D341Med (cell line): ENCODE data around the gene PVALB.
A peak's percentile ranks its signal among the peaks of the same experiment; 100 is the strongest.

ENCODE experiments used
- DNase-seq: peaks from one replicate; pipeline ENCODE4 v3.0.0; 2012; ENCODE audit warnings: low spot score

PVALB gene, protein sequence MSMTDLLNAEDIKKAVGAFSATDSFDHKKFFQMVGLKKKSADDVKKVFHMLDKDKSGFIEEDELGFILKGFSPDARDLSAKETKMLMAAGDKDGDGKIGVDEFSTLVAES

DNA sequence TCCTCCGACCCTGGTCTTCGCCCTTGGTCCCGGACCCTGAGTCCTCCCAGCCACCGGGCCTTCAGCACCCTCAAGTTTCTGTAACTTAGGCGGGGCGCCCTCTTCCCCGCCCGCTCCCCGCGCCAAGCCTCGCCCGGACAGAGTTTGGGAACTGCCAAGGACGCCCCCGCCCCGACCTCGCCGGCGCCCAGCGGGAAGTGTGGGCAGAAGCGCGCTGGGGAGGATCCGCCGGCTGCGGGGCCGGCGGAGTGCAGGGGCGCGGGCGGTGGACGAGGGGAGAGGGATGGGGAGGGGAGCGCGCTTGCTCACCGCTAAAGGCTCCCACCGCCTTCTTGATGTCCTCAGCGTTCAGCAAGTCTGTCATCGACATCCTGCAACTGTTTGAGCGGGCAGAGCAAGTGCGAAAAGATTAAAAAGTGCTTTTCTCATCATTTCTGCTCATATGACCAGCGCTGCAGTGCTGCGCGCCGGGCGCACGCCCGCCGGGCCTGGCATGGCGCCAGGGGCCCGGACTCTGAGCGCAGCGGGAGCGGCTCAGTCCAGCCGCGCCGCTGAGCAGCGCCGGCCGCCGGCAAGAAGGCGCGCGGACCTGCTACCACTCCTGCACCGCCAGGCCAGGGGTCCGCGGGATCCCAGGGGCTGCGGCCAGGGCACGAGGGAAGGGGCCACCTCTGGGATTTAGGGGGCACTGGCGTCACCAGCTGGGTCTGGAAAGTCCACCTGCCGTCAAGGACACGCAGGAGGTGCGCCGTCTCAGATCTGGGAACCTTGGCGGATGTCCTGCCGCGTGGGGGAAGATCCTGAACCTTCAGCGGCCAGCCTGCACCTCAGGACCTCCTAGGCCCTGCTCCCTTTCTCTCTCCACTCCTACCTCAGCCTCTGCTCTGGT lies at the start of gene PVALB:
Gene PVALB (minus strand): TSS at position 400 of the 889 bp plus-strand sequence. CDS start 30 bp downstream, at position 370.
- peak; percentile 65 for DNase-seq

DNA sequence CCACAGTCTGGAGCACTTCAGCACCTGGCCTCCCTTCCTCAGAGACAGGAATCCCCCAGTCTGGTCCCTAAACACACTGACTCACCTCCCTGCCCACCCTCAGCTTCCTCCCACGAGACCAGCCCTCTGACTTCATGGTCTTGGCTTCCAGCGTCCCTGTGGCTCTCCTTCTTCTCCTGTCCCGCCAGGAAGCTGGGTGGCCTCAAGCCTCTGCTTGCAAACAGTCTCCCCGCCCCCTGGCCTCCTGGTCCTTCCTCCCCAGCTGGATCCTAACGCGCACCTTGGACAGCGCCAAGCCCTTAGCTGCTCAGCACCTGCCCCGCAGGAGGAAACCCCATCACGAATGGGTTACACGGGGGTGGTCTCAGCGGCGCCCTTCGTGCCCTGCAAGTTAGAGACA lies 48.5 kb upstream of the PVALB start:
- no peak for DNase-seq

- no peak for DNase-seq
These were observed 47.8 kb upstream of the PVALB start for GRCh38 chr22:36864454-36865215.

GRCh38 chr22:36863979-36864378 lies 47.1 kb upstream of the PVALB start:
- DNase-seq = no peak

GRCh38 chr22:36863281-36863680 lies 46.4 kb upstream of the PVALB start:
- DNase-seq = no peak

GRCh38 chr22:36862251-36863242 lies 45.7 kb upstream of the PVALB start:
- DNase-seq = no peak

DNA sequence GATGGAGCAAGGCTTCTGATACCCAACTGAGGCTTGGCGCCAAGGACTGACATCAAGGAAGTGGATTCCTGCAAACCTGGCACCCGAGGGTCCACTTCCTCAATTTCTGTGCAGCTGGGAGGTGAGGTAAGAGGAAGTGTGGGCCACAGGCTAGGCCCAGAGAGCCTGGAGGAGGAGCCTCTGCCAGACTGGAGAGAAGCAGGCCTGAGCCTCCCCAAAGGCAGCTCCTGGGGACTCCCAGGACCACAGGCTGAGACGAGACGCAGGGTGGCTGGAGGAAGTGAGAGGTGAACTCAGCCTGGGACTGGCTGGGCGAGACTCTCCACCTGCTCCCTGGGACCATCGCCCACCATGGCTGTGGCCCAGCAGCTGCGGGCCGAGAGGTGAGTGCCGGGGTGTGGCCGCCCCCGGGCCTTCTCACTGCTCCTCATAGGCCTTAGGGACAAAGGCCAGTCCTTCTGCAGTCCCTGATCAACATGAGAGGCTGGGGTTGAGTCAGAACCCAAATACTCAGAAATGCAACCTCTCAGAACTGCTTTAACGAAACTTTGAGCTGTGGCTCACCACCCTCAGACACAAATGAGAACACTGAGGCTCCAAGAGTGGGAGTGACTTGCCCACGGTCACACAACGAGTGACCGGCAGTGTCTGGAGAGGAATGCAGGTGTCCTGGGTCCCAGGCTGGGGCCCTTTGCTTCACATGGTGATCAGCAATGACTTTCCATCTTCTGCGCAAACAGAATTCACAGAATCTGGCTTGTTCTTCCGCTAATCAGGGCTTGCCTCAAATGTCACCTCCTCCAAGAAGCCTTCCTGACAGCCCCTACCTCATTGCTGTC lies 44.2 kb upstream of the PVALB start, which contains the start of gene NCF4:
Gene NCF4 (plus strand): TSS at position 186 of the 839 bp plus-strand sequence. CDS start 166 bp downstream, at position 352.
- no peak for DNase-seq

DNA sequence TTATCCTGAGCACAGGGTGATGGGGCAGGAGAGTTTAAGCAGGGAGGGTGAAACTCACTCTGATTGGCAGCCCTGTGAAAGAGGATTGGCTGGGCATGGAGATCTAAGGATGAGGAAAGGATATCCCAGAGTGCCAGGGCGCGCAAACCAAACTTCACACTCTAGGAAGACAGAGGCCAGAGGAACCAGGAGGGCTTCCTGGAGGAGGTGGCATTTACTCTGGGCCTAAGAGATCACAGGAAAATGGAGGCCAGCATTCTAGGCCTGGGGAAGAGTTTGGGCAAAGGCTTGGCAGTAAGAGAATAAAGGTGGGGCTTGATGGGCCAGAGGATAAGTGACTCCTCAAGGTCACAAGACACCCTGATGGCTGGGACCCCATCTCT lies 43.6 kb upstream of the PVALB start:
- DNase-seq = no peak

DNA sequence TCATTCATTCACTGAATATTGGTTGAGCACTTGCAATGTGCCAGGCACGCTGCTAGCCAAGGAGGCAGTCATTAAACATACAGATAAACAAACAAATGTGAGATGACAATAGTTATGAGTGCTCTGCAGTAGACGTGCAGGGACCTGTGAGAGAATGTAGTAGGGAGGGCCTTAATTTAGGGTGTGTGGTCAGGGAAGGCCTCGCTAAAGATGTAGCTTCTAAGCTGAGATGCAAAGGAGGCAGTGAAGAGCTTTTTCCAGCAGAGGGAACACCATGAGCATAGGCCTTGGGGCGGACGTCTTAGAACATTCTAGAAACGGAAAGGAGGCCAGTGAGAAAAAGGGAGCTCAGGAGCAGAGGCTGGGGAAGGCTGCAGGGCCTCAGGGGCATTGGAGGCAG lies 43.2 kb upstream of the PVALB start:
- DNase-seq = no peak

DNA sequence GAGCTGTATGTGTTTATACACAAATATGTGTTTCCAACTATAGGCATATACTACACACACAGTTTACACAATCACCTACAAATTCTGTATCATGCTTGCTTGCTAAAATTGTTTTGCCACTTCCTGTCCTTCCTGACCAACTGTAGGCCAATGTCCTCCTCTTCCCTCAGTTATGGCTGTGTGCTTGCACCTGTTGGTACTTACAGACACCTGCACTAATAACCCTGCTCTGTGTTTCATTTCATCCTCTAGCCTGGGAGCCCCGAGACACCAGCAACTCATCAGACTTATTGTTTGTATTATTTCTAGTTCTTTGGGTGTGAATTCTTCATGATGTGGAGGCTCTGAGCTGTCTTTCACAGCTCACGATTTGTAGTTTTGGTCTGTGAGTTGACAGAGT lies 42.1 kb upstream of the PVALB start:
- DNase-seq = no peak

- no peak for DNase-seq
These were observed 41.3 kb upstream of the PVALB start for GRCh38 chr22:36858156-36858555.

GRCh38 chr22:36856792-36857135 lies 39.9 kb upstream of the PVALB start:
- DNase-seq = no peak

GRCh38 chr22:36856121-36856791 lies 39.4 kb upstream of the PVALB start:
- peak; percentile 92 for DNase-seq

GRCh38 chr22:36855478-36855877 lies 38.6 kb upstream of the PVALB start:
- DNase-seq = no peak

- peak; percentile 84 for DNase-seq
These were observed 36.7 kb upstream of the PVALB start for GRCh38 chr22:36853407-36854099.

- DNase-seq = no peak
These were observed 35.5 kb upstream of the PVALB start for GRCh38 chr22:36852056-36852973.

DNA sequence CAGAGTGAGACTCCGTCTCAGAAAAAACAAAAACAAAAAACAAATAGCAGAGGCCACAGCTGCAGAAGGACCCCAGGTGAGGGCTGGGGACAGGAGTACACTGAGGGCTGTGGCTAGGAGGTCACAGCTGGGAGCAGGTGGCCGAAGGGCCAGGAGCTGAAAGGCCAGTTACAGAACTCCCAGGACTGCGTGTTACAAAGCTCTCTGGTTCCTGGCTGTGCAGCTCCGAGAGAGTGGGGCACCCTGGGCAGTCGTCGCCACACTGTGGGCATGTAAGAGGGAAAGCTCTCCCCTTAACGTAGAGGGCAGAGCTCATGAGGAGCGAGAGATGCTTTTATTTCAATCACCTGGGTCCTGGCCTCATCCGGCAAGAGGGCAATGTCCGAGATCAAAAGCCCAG lies 33.8 kb upstream of the PVALB start:
- DNase-seq = no peak

- no peak for DNase-seq
These were observed 33.2 kb upstream of the PVALB start for GRCh38 chr22:36850056-36850455.
